Neutrophil (primary cell): ENCODE data around the gene LSM7.

Experiments
- H3K27ac ChIP-seq: fragments of 200-600 bp; sonication (generic); 2 replicates; pipeline ENCODE4 v1.5.1; 2016; ENCODE audit warnings: mild to moderate bottlenecking, moderate library complexity
- H3K27me3 ChIP-seq: fragments of 200-600 bp; sonication (generic); 2 replicates; pipeline ENCODE4 v1.6.0; 2016; ENCODE audit warnings: mild to moderate bottlenecking
- H3K36me3 ChIP-seq: fragments of 200-600 bp; sonication (generic); 2 replicates; pipeline ENCODE4 v1.5.1; 2017
- H3K4me1 ChIP-seq, 2 experiments: fragments of 200-600 bp in 1 of 2; sonication (generic) in 1 of 2; 1 replicate in 1 of 2; 2 replicates in 1 of 2; pipeline versions ENCODE4 v1.5.1 to v1.6.1; 2013 to 2016; ENCODE audit warnings: low read depth in 1 of 2, low read length in 1 of 2, mild to moderate bottlenecking in 1 of 2, moderate library complexity in 1 of 2; ENCODE audit not compliant: control insufficient read depth in 1 of 2, insufficient read depth in 1 of 2
- H3K4me3 ChIP-seq, 2 experiments: fragments of 200-600 bp in 1 of 2; sonication (generic) in 1 of 2; 1 replicate in 1 of 2; 2 replicates in 1 of 2; pipeline ENCODE4 v1.5.1; 2013 to 2016; ENCODE audit warnings: low read depth in 1 of 2, low read length in 1 of 2, mild to moderate bottlenecking in 1 of 2, moderate library complexity in 1 of 2
- H3K9me3 ChIP-seq: fragments of 200-600 bp; sonication (generic); 2 replicates; pipeline ENCODE4 v1.5.1; 2016
- CTCF ChIP-seq: fragments of 200-600 bp; sonication (generic); IDR thresholded peaks from 2 replicates; pipeline ENCODE4 v1.5.1; 2016; ENCODE audit warnings: antibody characterized with exemption

The LSM7 gene

GRCh38 chr19:2274931-2275535, 53.4 kb downstream of the LSM7 start:
- H3K27ac ChIP-seq, result peak overlapping the region; percentile 74
- H3K27me3 ChIP-seq, result no peaks in the 10 kb centered on the region
- peak overlapping the region in 1 of 2 experiments; percentile 24 for H3K4me3 ChIP-seq
- peak; percentile 72 for TF ChIP-seq CTCF
- H3K9me3 ChIP-seq, result no peaks in the 10 kb centered on the region
- H3K36me3 ChIP-seq, result peaks cover 86% of the 10 kb centered on the region
- H3K4me1 ChIP-seq, result peaks cover 75 to 79% of the 10 kb centered on the region in 2 experiments

- no peaks in the 10 kb centered on the region for H3K27me3 ChIP-seq
- H3K9me3 ChIP-seq, result no peaks in the 10 kb centered on the region
- peak overlapping the region; percentile 99 for H3K27ac ChIP-seq
- H3K4me1 ChIP-seq, result peaks cover 67 to 72% of the 10 kb centered on the region in 2 experiments
- no peak for TF ChIP-seq CTCF
- peak overlapping the region; percentile 94 to 99 for H3K4me3 ChIP-seq
- H3K36me3 ChIP-seq, result peaks cover 81% of the 10 kb centered on the region
Measured at GRCh38 chr19:2274185-2274711, 54.1 kb downstream of the LSM7 start.

GRCh38 chr19:2273356-2274184, 54.8 kb downstream of the LSM7 start:
- Histone ChIP-seq H3K4me3 (peak overlapping the region; percentile 94 to 99), H3K4me1 (peaks cover 64 to 71% of the 10 kb centered on the region in 2 experiments), H3K36me3 (peaks cover 74% of the 10 kb centered on the region), H3K9me3 (no peaks in the 10 kb centered on the region), H3K27ac (peak overlapping the region; percentile 99), H3K27me3 (no peaks in the 10 kb centered on the region)
- peak; percentile 98 for TF ChIP-seq CTCF
